OCI-LY3 (cell line): ENCODE data around the gene PRAMEF10.
"Not testable (repeated sequence)": the region's sequence is repeated elsewhere in the genome, so short reads cannot be mapped to it uniquely, and the experiment has no call there.

ENCODE experiments used
- CTCF ChIP-seq: fragments of 200-600, 300-600 bp; sonication (generic); IDR thresholded peaks from 2 replicates; pipeline ENCODE4 v1.5.1; 2014; ENCODE audit warnings: antibody characterized with exemption, low read length, low read depth
- EZH2phosphoT487 ChIP-seq: fragments of 200-600 bp; shearing (Covaris generic); IDR thresholded peaks from 2 replicates; pipeline ENCODE4 v1.6.1; 2018; ENCODE audit warnings: antibody characterized with exemption, mixed run types, low read depth

DNA sequence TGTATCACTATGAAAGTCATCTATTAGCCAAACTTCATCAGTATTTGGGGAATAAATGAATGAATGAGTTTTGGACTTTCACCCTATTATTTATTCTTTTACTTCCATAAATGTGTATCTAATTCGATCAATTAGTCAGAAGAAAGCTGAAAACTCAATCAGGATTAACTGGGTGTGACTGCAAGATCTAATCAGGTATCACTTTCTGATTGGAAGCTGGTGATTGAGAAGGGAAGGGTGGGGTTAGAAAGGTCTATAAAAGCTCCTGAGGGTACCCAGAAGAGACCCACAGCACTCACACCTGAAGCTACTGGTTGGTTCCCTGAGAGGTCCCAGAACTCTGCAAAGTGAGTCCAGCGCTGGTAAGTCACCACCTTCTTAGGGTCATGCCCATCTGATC is 41.3 kb downstream of the PRAMEF10 start, which contains the start of gene PRAMEF2:
- not testable (repeated sequence) for TF ChIP-seq CTCF, EZH2phosphoT487
